Stimulated activated CD8-positive, alpha-beta memory T cell treated with anti-CD3 and anti-CD28 coated beads, Interleukin-15, amount 100 ng/mL, for 4 hours (primary cell): ENCODE results near the gene CNDP2.
"Not testable (repeated sequence)": the region's sequence is repeated elsewhere in the genome, so short reads cannot be mapped to it uniquely, and the experiment has no call there.

Source experiments
- DNase-seq, 2 donors: peaks; one replicate each; pipeline ENCODE4 v3.0.0-alpha.2; 2020; ENCODE audit warnings: low read depth in 2 of 2

Gene CNDP2

GRCh38 chr18:74517236-74517630 lies 21.1 kb downstream of the CNDP2 start:
- no peak for DNase-seq

GRCh38 chr18:74518456-74519295 lies 22.5 kb downstream of the CNDP2 start:
- DNase-seq, result no peak

GRCh38 chr18:74519320-74520095 lies 23.3 kb downstream of the CNDP2 start:
- no peak for DNase-seq

GRCh38 chr18:74520096-74520833 lies 24.1 kb downstream of the CNDP2 start:
- no peak for DNase-seq

GRCh38 chr18:74521068-74521725 lies 25.0 kb downstream of the CNDP2 start:
- DNase-seq, result no peak

- DNase-seq, result no peak
These were observed 26.7 kb downstream of the CNDP2 start for GRCh38 chr18:74522635-74523548.

GRCh38 chr18:74524097-74524496 lies 27.9 kb downstream of the CNDP2 start:
- no peak for DNase-seq

- not testable (repeated sequence) for DNase-seq
These were observed 28.8 kb downstream of the CNDP2 start for GRCh38 chr18:74524915-74525314.

- no peak for DNase-seq
These were observed 29.6 kb downstream of the CNDP2 start for GRCh38 chr18:74525741-74526140.

GRCh38 chr18:74526488-74526887 lies 30.3 kb downstream of the CNDP2 start:
- no peak for DNase-seq

- no peak for DNase-seq
These were observed 32.3 kb downstream of the CNDP2 start for GRCh38 chr18:74528478-74528877.

GRCh38 chr18:74528913-74529312 lies 32.8 kb downstream of the CNDP2 start:
- DNase-seq, result no peak

GRCh38 chr18:74529378-74529777 lies 33.2 kb downstream of the CNDP2 start:
- no peak for DNase-seq

- no peak for DNase-seq
These were observed 33.8 kb downstream of the CNDP2 start for GRCh38 chr18:74529811-74530583.

GRCh38 chr18:74530584-74530862 lies 34.4 kb downstream of the CNDP2 start:
- DNase-seq, result no peak

- DNase-seq, result no peak
These were observed 34.9 kb downstream of the CNDP2 start for GRCh38 chr18:74531043-74531442.

GRCh38 chr18:74532511-74533025 lies 36.4 kb downstream of the CNDP2 start:
- no peak for DNase-seq

- DNase-seq, result no peak
These were observed 37.5 kb downstream of the CNDP2 start for GRCh38 chr18:74533666-74534065.

GRCh38 chr18:74534150-74534969 lies 38.2 kb downstream of the CNDP2 start, which contains the start of gene CNDP1:
TSS of gene CNDP1 (plus strand) at chr18:74534500. CDS start at chr18:74534668, 168 bp downstream.
- DNase-seq, result no peak
